C4-2B (cell line): ENCODE measurements around the gene DHRS3.

ENCODE experiments used
- CTCF ChIP-seq: fragments of 450-650 bp; conservative IDR thresholded peaks from 2 replicates; pipeline ENCODE4 v1.5.1; 2017; ENCODE audit warnings: mild to moderate bottlenecking
- ZFX ChIP-seq: fragments of 450-650 bp; IDR thresholded peaks from 2 replicates; pipeline ENCODE4 v1.6.1; 2017

GRCh38 chr1:12524266-12524665 is 93.7 kb downstream of the DHRS3 start:
- TF ChIP-seq CTCF (no peak), ZFX (no peak)
